Adrenal gland (tissue), 19 donors: Measurements from ENCODE around the gene ZNF823. TPM values are rescaled to one million over a fixed set of nuclear protein-coding genes. Genes with fewer than 3 reads are reported as not detected.
A peak's percentile ranks its signal among the peaks of the same experiment; 100 is the strongest.

Experiments
- DNase-seq, 7 donors: peaks; one replicate each; pipeline ENCODE4 v3.0.0-alpha.2; 2019 to 2020
- H3K27ac ChIP-seq, 5 donors: fragments of 200-600 bp; sonication (generic) in 4 of 5; 1 replicate in 3 of 5; 2 replicates in 2 of 5; pipeline versions ENCODE4 v1.5.1 to v1.8.0; 2016 to 2020; ENCODE audit warnings: mild to moderate bottlenecking in 1 of 5
- H3K27me3 ChIP-seq: fragments of 200-600 bp; 2 replicates; pipeline ENCODE4 v1.8.0; 2021
- H3K36me3 ChIP-seq, 2 donors: fragments of 200-600 bp; replicated peaks in 1 of 2; 1 replicate in 1 of 2; 2 replicates in 1 of 2; pipeline versions ENCODE4 v1.5.1 to v1.8.0; 2018 to 2022
- H3K4me1 ChIP-seq, 2 donors: fragments of 200-600 bp; replicated peaks in 1 of 2; 1 replicate in 1 of 2; 2 replicates in 1 of 2; pipeline versions ENCODE4 v1.5.1 to v1.8.0; 2018 to 2021
- H3K4me3 ChIP-seq, 4 donors: fragments of 200-600 bp; sonication (generic) in 3 of 4; one replicate each; pipeline ENCODE4 v1.5.1; 2016 to 2018
- H3K9me3 ChIP-seq, 3 donors: fragments of 200-600 bp; sonication (generic) in 1 of 3; replicated peaks in 1 of 3; 1 replicate in 2 of 3; 2 replicates in 1 of 3; pipeline versions ENCODE4 v1.5.1 to v1.8.0; 2016 to 2021
- CTCF ChIP-seq, 6 experiments: fragments of 450-650 bp in 4 of 6; fragments of 200-600 bp in 2 of 6; sonication (generic) in 1 of 6; IDR thresholded peaks; 1 replicate in 5 of 6; 2 replicates in 1 of 6; pipeline versions ENCODE4 v1.5.1 to v1.8.0; 2016 to 2021; ENCODE audit warnings: antibody characterized with exemption in 6 of 6, mild to moderate bottlenecking in 2 of 6, moderate library complexity in 1 of 6
- POLR2A ChIP-seq, 2 donors: fragments of 450-650 bp; IDR thresholded peaks; one replicate each; pipeline ENCODE4 v1.6.1; 2017; ENCODE audit warnings: antibody characterized with exemption in 2 of 2, mild to moderate bottlenecking in 2 of 2, moderate library complexity in 1 of 2
- WGBS, 4 donors: extraction: QIAGEN DNeasy Blood & Tissue Kit in 2 of 4; methylation state at CpG; one replicate each; pipeline versions ENCODE4 v1.1.5 to v1.1.7; 2013 to 2017; 5-methylcytosine and 5-hydroxymethylcytosine counted together
- intact Hi-C, 2 donors: fragments of 100-400 bp; cut with DNase I; formaldehyde crosslinking; loops; one replicate each; pipeline versions ENCODE4 v1.14.1 to v1.15.0; 2022 to 2023
- long read RNA-seq, 10 donors: library from polyadenylated mRNA in 3 of 10; unstranded in 2 of 10; stranded (forward) in 1 of 10; transcript quantifications; one replicate each; pipeline ENCODE4 v2.0.0 and lab custom pipeline, GENCODE V29; 2021 to 2026
- polyA plus RNA-seq, 3 donors: library from polyadenylated mRNA; stranded (reverse); fragments of 200-250 nt in 2 of 3; fragments of 350-450 nt in 1 of 3; fragmentation: Illumina TruSeq in 1 of 3; extraction: RNeasy Lipid Tissue Mini Kit (QIAGEN cat#74804) in 1 of 3; gene quantifications; one replicate each; pipeline ENCODE4 v1.2.3, GENCODE V29; 2013 to 2014
- total RNA-seq, 9 donors: library from RNA; depleted of rRNA in 4 of 9; stranded (reverse); fragments of >200 nt in 4 of 9; fragments of 120-200 nt in 1 of 9; fragmentation: NEBNext Ultra II Directional in 1 of 9; extraction: Animal tissue kit (Norgen Biotek cat#: 25700) in 1 of 9; gene quantifications; one replicate each; pipeline versions ENCODE4 v1.1.0 to v1.2.4, GENCODE V29; 2013 to 2023
- donor health status: healthy with polysubstance abuse.
- donor health status: Bipolar disorder and iron deficiency.
- donor health status: DM: yes; HTN: yes; CAD: no.
- donor health status: DM: no; HTN: no; CAD: no.
- donor health status: DM: no; HTN: no; CAD: no.
- donor health status: DM: yes; HTN: yes; CAD: no.

Gene ZNF823
- total RNA-seq (1 to 10 TPM; 2.6 to 9.1 (median 4.7) TPM), polyA plus RNA-seq (1 to 10 TPM; 2.8 to 4.7 (median 3.6) TPM)
- long read RNA-seq, donor 1, partial matches to known transcripts = 11 of 14 reads
- long read RNA-seq, donor 1, other reads (novel, unspliced or antisense) = 0 of 14 reads
- long read RNA-seq, donor 2 = 0 reads
- long read RNA-seq, donor 3 = 0 reads
- long read RNA-seq, donor 4, partial matches to known transcripts = 0 of 2 reads
- long read RNA-seq, donor 4, other reads (novel, unspliced or antisense) = 0 of 2 reads
- long read RNA-seq, donor 5, partial matches to known transcripts = 0 of 6 reads
- long read RNA-seq, donor 5, other reads (novel, unspliced or antisense) = 2 of 6 reads
- long read RNA-seq, donor 6, partial matches to known transcripts = 0 of 1 reads
- long read RNA-seq, donor 6, other reads (novel, unspliced or antisense) = 0 of 1 reads
- long read RNA-seq, donor 7, partial matches to known transcripts = 0 of 1 reads
- long read RNA-seq, donor 7, other reads (novel, unspliced or antisense) = 0 of 1 reads
- long read RNA-seq, donor 8 = 0 reads
- long read RNA-seq, donor 9 = 0 reads
- long read RNA-seq, donor 10, partial matches to known transcripts = 7 of 7 reads
- long read RNA-seq, donor 10, other reads (novel, unspliced or antisense) = 0 of 7 reads

- Histone ChIP-seq H3K27me3 (no peaks in the 10 kb centered on the region), H3K27ac (peak within 1 kb of the TSS; percentile 74 to 90 (median 82)), H3K4me1 (peaks cover 7 to 25% of the 10 kb centered on the region in 2 donors), H3K4me3 (peak within 1 kb of the TSS; percentile 27 to 98 (median 78)), H3K36me3 (no peaks in the 10 kb centered on the region), H3K9me3 (no peaks in the 10 kb centered on the region)
- peak; percentile 99 to 100 (median 100) for DNase-seq
- 0 to 1% (median 0%) methylated on average over 19 to 35 of the region's 35 CpGs for WGBS, 4 donors
- TF ChIP-seq CTCF (IDR thresholded peaks at IDR 0.05) = no peak
- peak; percentile 28 to 92 for TF ChIP-seq POLR2A (IDR thresholded peaks at IDR 0.05)
- intact Hi-C loops = no loop called here
Measured at GRCh38 chr19:11738746-11739620, at the start of gene ZNF823. Gene ZNF823, minus strand, starts transcription at chr19:11738946. Its CDS starts 127 bp downstream, at chr19:11738819.

DNA sequence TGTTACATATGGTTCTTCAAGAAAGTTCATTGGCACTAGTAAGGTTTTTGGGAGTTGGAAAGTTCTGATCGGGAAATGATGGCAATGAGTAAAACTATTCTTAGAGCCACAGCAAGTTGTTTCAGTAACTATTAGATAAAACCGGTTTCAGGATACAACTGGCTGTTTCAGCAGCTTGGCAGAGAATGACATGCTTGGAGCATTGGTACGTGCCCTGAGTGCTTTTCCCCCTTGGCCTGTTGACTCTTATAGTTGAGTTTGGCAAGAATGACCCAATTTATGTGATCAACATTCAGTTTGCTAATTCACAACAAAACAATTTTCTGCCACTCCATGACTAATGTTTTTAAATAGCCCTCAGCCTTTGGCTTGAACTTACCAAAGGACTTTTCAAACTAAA lies 48.8 kb upstream of the ZNF823 start:
- intact Hi-C loops = no loop called here
- no peak for DNase-seq
- Histone ChIP-seq H3K4me1 (no peaks in the 10 kb centered on the region), H3K4me3 (no peak overlapping the region), H3K27ac (no peak overlapping the region), H3K36me3 (no peaks in the 10 kb centered on the region), H3K9me3 (peaks cover 0 to 29% (median 9%) of the 10 kb centered on the region in 3 donors), H3K27me3 (no peaks in the 10 kb centered on the region)
- no peak for TF ChIP-seq POLR2A (IDR thresholded peaks at IDR 0.05)
- TF ChIP-seq CTCF (IDR thresholded peaks at IDR 0.05) = no peak
- WGBS, 4 donors = 75 to 82% (median 78%) methylated on average over 3 of the region's 3 CpGs

DNA sequence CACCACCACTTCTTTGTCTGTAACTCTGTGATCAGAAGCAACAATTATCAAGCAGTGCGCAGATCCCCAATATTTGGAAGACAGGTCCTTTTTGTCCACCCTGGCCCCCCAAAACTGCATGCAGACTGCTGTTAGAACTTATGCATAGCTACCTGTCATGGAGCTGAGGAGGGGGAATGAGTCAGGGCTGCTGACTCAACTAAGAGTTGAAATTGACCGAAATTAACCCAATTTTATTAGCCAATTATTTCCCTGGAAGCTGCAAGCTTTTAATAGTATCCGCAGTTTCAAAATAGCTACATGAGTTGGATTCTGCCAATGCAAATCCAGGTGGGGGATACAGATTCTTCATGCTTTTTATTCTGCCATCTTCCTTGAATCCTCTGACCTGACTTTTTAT lies 45.6 kb upstream of the ZNF823 start:
- DNase-seq = no peak
- Histone ChIP-seq H3K9me3 (peaks cover 10 to 46% (median 18%) of the 10 kb centered on the region in 3 donors), H3K36me3 (peaks cover 0 to 19% of the 10 kb centered on the region in 2 donors), H3K27ac (no peak overlapping the region), H3K4me1 (no peaks in the 10 kb centered on the region), H3K27me3 (no peaks in the 10 kb centered on the region), H3K4me3 (no peak overlapping the region)
- WGBS, 4 donors = 91 to 100% (median 98%) methylated on average over 3 of the region's 3 CpGs
- no peak for TF ChIP-seq CTCF (IDR thresholded peaks at IDR 0.05)
- TF ChIP-seq POLR2A (IDR thresholded peaks at IDR 0.05) = no peak
- intact Hi-C loops = no loop called here

GRCh38 chr19:11783767-11784166 lies 45.0 kb upstream of the ZNF823 start:
- 91 to 100% (median 96%) methylated on average over 1 of the region's 1 CpG for WGBS, 4 donors
- no peaks in the 10 kb centered on the region for H3K27me3 ChIP-seq
- no peak overlapping the region for H3K27ac ChIP-seq
- no peaks in the 10 kb centered on the region for H3K4me1 ChIP-seq
- peaks cover 0 to 22% of the 10 kb centered on the region in 2 donors for H3K36me3 ChIP-seq
- H3K4me3 ChIP-seq = no peak overlapping the region
- TF ChIP-seq POLR2A (IDR thresholded peaks at IDR 0.05) = no peak
- TF ChIP-seq CTCF (IDR thresholded peaks at IDR 0.05) = no peak
- peaks cover 10 to 41% (median 18%) of the 10 kb centered on the region in 3 donors for H3K9me3 ChIP-seq
- intact Hi-C loops = no loop called here
- DNase-seq = no peak
